GM23338 (cell line): ENCODE measurements around the gene ZBTB22. TPM values are rescaled to one million over a fixed set of nuclear protein-coding genes. Genes with fewer than 3 reads are reported as not detected.

Experiments used
- ATAC-seq: fragments of 200-7000 bp; cut with Tn5 transposase; 3 replicates; pipeline ENCODE4 v1.9.1; 2020
- DNase-seq: peaks from one replicate; pipeline ENCODE4 v3.0.0-alpha.2; 2015; ENCODE audit warnings: low spot score
- H2AFZ ChIP-seq: fragments of 200-600 bp; sonication (generic); 2 replicates; pipeline ENCODE4 v1.8.0; 2016; ENCODE audit warnings: antibody characterized with exemption, mild to moderate bottlenecking, moderate library complexity
- H3F3A ChIP-seq: fragments of 200-600 bp; sonication (generic); replicated peaks from 2 replicates; pipeline ENCODE4 v1.8.0; 2017; ENCODE audit warnings: antibody characterized with exemption, mixed run types, low read depth
- H3K27ac ChIP-seq: fragments of 200-600 bp; sonication (generic); 2 replicates; pipeline ENCODE4 v1.6.1; 2016; ENCODE audit warnings: low read depth
- H3K27me3 ChIP-seq: fragments of 200-600 bp; sonication (generic); 2 replicates; pipeline ENCODE4 v1.8.0; 2016; ENCODE audit warnings: mild to moderate bottlenecking, mixed run types, moderate library complexity; ENCODE audit not compliant: insufficient read depth
- H3K36me3 ChIP-seq: fragments of 200-600 bp; sonication (generic); 2 replicates; pipeline ENCODE4 v1.8.0; 2016; ENCODE audit warnings: mild to moderate bottlenecking; ENCODE audit not compliant: insufficient read depth
- H3K4me1 ChIP-seq: fragments of 200-600 bp; sonication (generic); 2 replicates; pipeline ENCODE4 v1.8.0; 2016; ENCODE audit warnings: mild to moderate bottlenecking, moderate library complexity; ENCODE audit not compliant: insufficient read depth
- H3K4me2 ChIP-seq: fragments of 200-600 bp; sonication (generic); 2 replicates; pipeline ENCODE4 v1.7.1; 2017; ENCODE audit warnings: mixed run types
- H3K4me3 ChIP-seq: fragments of 200-600 bp; sonication (generic); 2 replicates; pipeline ENCODE4 v1.6.1; 2016; ENCODE audit warnings: mixed run types
- H3K79me2 ChIP-seq: fragments of 200-600 bp; sonication (generic); replicated peaks from 2 replicates; pipeline ENCODE4 v1.8.0; 2017; ENCODE audit warnings: mild to moderate bottlenecking; ENCODE audit not compliant: insufficient read depth
- H3K9me2 ChIP-seq: fragments of 200-600 bp; sonication (generic); 2 replicates; pipeline ENCODE4 v1.8.0; 2017; ENCODE audit not compliant: insufficient read depth
- H4K20me1 ChIP-seq: fragments of 200-600 bp; sonication (generic); replicated peaks from 2 replicates; pipeline ENCODE4 v1.8.0; 2017; ENCODE audit warnings: mild to moderate bottlenecking; ENCODE audit not compliant: insufficient read depth
- H3K27ac Mint-ChIP-seq: 2 replicates; pipeline ENCODE4 v1.8.0; 2020; ENCODE audit warnings: inconsistent platforms, mild to moderate bottlenecking, moderate library complexity, mixed read lengths
- H3K27me3 Mint-ChIP-seq: 3 replicates; pipeline ENCODE4 v1.8.0; 2022; ENCODE audit warnings: low read depth, mild to moderate bottlenecking, moderate library complexity, mixed read lengths, inconsistent platforms; ENCODE audit not compliant: insufficient read depth, poor library complexity
- H3K36me3 Mint-ChIP-seq: 3 replicates; pipeline ENCODE4 v1.8.0; 2021; ENCODE audit warnings: low read depth, mild to moderate bottlenecking, inconsistent platforms, moderate library complexity, mixed read lengths
- H3K4me1 Mint-ChIP-seq: 3 replicates; pipeline ENCODE4 v1.8.0; 2020; ENCODE audit warnings: mild to moderate bottlenecking, inconsistent platforms, mixed read lengths
- H3K4me3 Mint-ChIP-seq: 3 replicates; pipeline ENCODE4 v1.8.0; 2021; ENCODE audit warnings: moderate library complexity, mild to moderate bottlenecking, inconsistent platforms, mixed read lengths
- H3K9me3 Mint-ChIP-seq: 3 replicates; pipeline ENCODE4 v1.8.0; 2020; ENCODE audit warnings: moderate library complexity, mild to moderate bottlenecking, inconsistent platforms, mixed read lengths
- CREB1 ChIP-seq: fragments of 250-450 bp; sonication (Bioruptor Pico); IDR thresholded peaks from 2 replicates; pipeline ENCODE4 v1.5.0; 2020; ENCODE audit warnings: low read depth, mild to moderate bottlenecking, moderate library complexity
- JUNB ChIP-seq: IDR thresholded peaks from one replicate; pipeline ENCODE4 v1.6.1; 2016; ENCODE audit warnings: antibody characterized with exemption; ENCODE audit not compliant: unreplicated experiment
- NANOG ChIP-seq: IDR thresholded peaks from 2 replicates; pipeline ENCODE4 v1.6.1; 2016; ENCODE audit warnings: antibody characterized with exemption, borderline replicate concordance
- POLR2AphosphoS5 ChIP-seq: IDR thresholded peaks from 2 replicates; pipeline ENCODE4 v1.6.1; 2016; ENCODE audit warnings: antibody characterized with exemption, low read depth
- REST ChIP-seq: IDR thresholded peaks from one replicate; pipeline ENCODE4 v1.6.1; 2018; ENCODE audit warnings: antibody characterized with exemption; ENCODE audit not compliant: unreplicated experiment
- ZNF114 ChIP-seq: fragments of 250-450 bp; sonication (Bioruptor Pico); IDR thresholded peaks from 2 replicates; pipeline ENCODE4 v1.5.0; 2020; ENCODE audit warnings: mild to moderate bottlenecking, moderate library complexity
- ZNF331 ChIP-seq: fragments of 250-450 bp; sonication (Bioruptor Pico); IDR thresholded peaks from 2 replicates; pipeline ENCODE4 v1.5.0; 2020; ENCODE audit warnings: low read depth, mild to moderate bottlenecking, moderate library complexity
- polyA plus RNA-seq: library from polyadenylated mRNA; unstranded; fragments of >200 nt; fragmentation: Nextera tagmentation; extraction: Ambion mirVana; gene quantifications from 2 replicates; pipeline ENCODE4 v1.2.1, GENCODE V29; 2016
- total RNA-seq: library from RNA; depleted of rRNA; stranded (reverse); fragments of >200 nt; shearing (Covaris generic); gene quantifications from 2 replicates; pipeline ENCODE4 v1.2.3, GENCODE V29; 2014
- TF ChIP-seq, protein P1 (sequence below), 2 experiments: fragments of 200-600 bp in 1 of 2; sonication (generic) in 1 of 2; conservative IDR thresholded peaks; 2 replicates each; pipeline versions ENCODE4 v1.5.1 to v1.6.1; 2016 to 2017; ENCODE audit warnings: antibody characterized with exemption in 2 of 2, low read depth in 2 of 2, mild to moderate bottlenecking in 2 of 2, moderate library complexity in 1 of 2
- TF ChIP-seq, protein P2 (sequence below): IDR thresholded peaks from 2 replicates; pipeline ENCODE4 v1.6.1; 2016; ENCODE audit warnings: antibody characterized with exemption

Gene ZBTB22
- total and polyA plus RNA-seq, 2 experiments from 2014 or later: 3.9 to 7.7 TPM

GRCh38 chr6:33289784-33290315 lies 27.7 kb downstream of the ZBTB22 start:
- no peak overlapping the region for H2AFZ ChIP-seq
- peaks cover 33% of the 10 kb centered on the region for H3K79me2 ChIP-seq
- peak overlapping the region; percentile 68 for H3K4me3 ChIP-seq
- H3K36me3 ChIP-seq: peaks cover 20% of the 10 kb centered on the region
- Mint-ChIP-seq H3K27ac (peak overlapping the region; percentile 90), H3K9me3 (no peaks in the 10 kb centered on the region), H3K4me1 (peaks cover 16% of the 10 kb centered on the region), H3K4me3 (peak overlapping the region; percentile 96), H3K36me3 (peaks cover 56% of the 10 kb centered on the region), H3K27me3 (peaks cover 2% of the 10 kb centered on the region)
- no peak overlapping the region for H3K27ac ChIP-seq
- H3K4me1 ChIP-seq: peaks cover 13% of the 10 kb centered on the region
- TF ChIP-seq CREB1 (CRISPR knock-in tag) (no peak), JUNB (no peak), ZNF114 (CRISPR knock-in tag) (no peak), ZNF331 (CRISPR knock-in tag) (no peak), NANOG (no peak), REST (no peak), POLR2AphosphoS5 (no peak)
- TF ChIP-seq, protein P1, sequence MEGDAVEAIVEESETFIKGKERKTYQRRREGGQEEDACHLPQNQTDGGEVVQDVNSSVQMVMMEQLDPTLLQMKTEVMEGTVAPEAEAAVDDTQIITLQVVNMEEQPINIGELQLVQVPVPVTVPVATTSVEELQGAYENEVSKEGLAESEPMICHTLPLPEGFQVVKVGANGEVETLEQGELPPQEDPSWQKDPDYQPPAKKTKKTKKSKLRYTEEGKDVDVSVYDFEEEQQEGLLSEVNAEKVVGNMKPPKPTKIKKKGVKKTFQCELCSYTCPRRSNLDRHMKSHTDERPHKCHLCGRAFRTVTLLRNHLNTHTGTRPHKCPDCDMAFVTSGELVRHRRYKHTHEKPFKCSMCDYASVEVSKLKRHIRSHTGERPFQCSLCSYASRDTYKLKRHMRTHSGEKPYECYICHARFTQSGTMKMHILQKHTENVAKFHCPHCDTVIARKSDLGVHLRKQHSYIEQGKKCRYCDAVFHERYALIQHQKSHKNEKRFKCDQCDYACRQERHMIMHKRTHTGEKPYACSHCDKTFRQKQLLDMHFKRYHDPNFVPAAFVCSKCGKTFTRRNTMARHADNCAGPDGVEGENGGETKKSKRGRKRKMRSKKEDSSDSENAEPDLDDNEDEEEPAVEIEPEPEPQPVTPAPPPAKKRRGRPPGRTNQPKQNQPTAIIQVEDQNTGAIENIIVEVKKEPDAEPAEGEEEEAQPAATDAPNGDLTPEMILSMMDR (conservative IDR thresholded peaks at IDR 0.05; ENCODE audit: low read depth in 2 of 2): no peak
- TF ChIP-seq, protein P2, sequence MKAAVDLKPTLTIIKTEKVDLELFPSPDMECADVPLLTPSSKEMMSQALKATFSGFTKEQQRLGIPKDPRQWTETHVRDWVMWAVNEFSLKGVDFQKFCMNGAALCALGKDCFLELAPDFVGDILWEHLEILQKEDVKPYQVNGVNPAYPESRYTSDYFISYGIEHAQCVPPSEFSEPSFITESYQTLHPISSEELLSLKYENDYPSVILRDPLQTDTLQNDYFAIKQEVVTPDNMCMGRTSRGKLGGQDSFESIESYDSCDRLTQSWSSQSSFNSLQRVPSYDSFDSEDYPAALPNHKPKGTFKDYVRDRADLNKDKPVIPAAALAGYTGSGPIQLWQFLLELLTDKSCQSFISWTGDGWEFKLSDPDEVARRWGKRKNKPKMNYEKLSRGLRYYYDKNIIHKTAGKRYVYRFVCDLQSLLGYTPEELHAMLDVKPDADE: no peak
- no peak for DNase-seq
- H3K27me3 ChIP-seq: no peaks in the 10 kb centered on the region
- H3K9me2 ChIP-seq: no peaks in the 10 kb centered on the region
- H3F3A ChIP-seq: 0 out of 2 replicates have a peak, but pooled peaks cover 9% of the 10 kb centered on the region
- H3K4me2 ChIP-seq: peak overlapping the region; percentile 97
- peak; percentile 23 for ATAC-seq
- peaks cover 11% of the 10 kb centered on the region for H4K20me1 ChIP-seq
